Stimulated activated CD4-positive, alpha-beta T cell treated with anti-CD3 and anti-CD28 coated beads, TNF-alpha, amount 100 ng/mL, for 24 hours (primary cell): Measurements from ENCODE around the gene NR1D1.

Experiments used
- DNase-seq, 3 experiments: peaks; one replicate each; pipeline ENCODE4 v3.0.0-alpha.2; 2020; ENCODE audit warnings: low read depth in 3 of 3

NR1D1 gene

GRCh38 chr17:40062329-40063186 lies 37.8 kb downstream of the NR1D1 start, which contains the start of gene THRA:
TSS of gene THRA (plus strand) at chr17:40062965. CDS start at chr17:40074489, 11,524 bp downstream.
- peak in 1 of 3 experiments; percentile 61 for DNase-seq

- DNase-seq = no peak
Observed at GRCh38 chr17:40061609-40062038, 38.8 kb downstream of the NR1D1 start.

DNA sequence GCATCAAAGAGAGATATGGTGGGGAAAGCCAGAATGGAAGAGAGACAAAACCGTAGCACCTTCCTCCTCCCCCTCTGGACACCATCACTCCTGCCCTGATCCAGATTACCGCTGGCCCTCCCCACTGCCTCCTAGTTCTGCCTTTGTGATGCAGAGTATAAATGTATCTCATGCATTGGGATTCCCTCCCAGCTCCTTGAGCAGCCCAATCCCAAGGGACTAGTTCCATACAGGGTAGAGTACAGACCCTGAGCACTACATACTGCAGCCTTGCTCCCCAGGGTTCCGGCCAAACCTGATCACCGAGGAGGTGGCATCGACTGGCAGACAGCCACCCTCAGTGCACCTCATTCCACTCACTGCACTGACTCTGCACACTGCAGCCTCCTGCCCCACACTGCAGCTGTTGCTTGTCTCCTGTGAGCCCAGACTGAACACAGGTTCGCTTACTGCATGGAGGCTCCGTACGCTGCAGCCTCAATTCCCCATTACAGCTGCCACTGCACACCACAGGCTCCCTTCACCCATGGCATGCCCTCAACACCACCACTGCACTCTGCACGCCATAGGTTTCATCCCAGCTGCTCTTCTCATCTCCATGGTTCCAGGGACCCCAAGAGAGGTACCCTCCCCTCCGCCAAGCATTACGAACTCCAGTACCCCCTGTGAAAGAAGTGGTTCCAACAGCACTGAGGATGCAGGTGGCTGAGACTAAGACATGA lies 39.3 kb downstream of the NR1D1 start:
- DNase-seq = no peak

GRCh38 chr17:40059729-40060475 lies 40.5 kb downstream of the NR1D1 start:
- no peak for DNase-seq

DNA sequence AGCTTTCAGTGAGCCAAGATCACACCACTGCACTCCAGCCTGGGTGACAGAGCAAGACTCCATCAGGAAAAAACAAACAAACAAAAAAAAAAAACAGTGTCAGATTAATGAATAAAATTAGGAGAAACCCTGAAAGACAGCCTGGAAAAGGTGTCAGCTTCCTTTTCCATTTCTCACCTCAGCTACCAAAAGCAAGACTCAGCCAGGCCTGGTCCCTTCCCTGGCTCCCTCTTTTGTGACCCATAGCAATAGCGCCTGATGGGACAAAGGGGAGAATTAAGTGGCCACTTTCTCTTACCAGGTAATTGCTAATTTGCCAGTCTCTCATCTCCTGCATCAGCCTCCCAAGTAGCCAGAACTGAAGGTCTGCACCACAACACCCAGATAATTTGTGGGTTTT lies 41.5 kb downstream of the NR1D1 start:
- no peak for DNase-seq

DNA sequence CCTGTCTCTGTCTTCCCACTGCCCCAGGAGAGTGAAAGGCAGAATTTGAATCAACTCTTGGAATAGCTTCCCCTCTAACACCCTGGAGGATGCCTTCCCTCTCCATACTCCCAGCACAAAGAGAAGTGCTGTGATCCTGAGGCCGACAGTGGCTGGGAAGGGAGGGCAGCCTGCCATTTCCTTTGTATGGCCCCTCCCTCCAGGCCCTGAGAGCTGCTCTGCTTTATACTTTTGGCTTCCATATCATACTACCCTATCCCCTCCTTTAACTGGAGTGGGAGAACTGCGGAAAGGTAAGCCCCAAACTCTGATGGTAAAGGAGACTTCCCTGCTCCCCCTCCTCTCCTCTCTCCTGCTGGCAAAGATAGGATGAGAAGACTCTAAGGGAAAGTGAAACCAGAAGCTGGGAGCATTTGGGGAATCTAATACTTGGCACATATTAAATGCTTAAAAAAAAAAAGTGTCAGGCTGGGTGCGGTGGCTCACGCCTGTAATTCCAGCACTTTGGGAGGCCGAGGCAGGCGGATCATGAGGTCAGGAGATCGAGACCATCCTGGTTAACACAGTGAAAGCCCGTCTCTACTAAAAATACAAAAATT lies 42.1 kb downstream of the NR1D1 start:
- DNase-seq = no peak

DNA sequence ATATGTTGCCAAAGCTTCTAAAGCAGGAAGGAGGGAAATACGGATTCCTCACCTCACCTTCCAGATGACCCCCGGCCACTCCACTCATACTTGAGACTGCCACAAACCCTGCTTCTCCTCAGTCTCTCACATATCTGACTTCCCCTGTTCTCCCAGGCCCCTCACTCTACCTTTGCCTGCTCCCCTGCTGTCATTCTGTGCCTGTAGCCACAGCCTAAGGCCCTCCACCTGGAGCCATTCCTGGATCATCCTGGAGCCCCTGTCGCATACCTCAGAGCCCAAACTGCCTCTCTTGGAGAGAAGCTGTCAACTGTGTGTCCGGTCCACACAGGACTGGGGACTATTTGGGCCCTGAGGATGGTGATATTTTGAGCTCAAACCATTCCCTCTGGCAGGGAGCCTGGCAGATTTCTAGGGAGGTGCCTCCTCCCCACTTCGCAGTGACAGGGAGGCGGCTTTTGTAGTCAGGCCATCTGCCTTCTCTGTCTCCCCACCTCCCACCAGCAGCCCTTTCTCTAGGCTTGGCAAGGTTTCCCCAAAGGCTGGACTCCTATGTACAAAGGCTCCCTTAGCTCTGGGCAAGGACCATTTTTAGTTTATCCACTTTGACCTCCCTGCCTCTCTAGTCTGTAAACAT lies 43.9 kb downstream of the NR1D1 start:
- DNase-seq = no peak
